ENCODE measurements around the gene KRTAP10-8. TPM values are rescaled to one million over a fixed set of nuclear protein-coding genes. Genes with fewer than 3 reads are reported as not detected.

Gene KRTAP10-8
- total RNA-seq, 1 donor from 2014 or later: not detected

- no peak for DNase-seq
- intact Hi-C loops (cut with DNase I): no loop called here
- Histone ChIP-seq H3K9me3 (peaks cover 8% of the 10 kb centered on the region), H3K4me3 (no peak overlapping the region), H3K4me1 (no peaks in the 10 kb centered on the region), H3K36me3 (no peaks in the 10 kb centered on the region), H3K27ac (no peak overlapping the region), H3K27me3 (peaks cover 17% of the 10 kb centered on the region)
- TF ChIP-seq CTCF (IDR thresholded peaks at IDR 0.05): no peak
- no peak for ATAC-seq
These were observed 28.6 kb upstream of the KRTAP10-8 start for GRCh38 chr21:44583089-44583799.

GRCh38 chr21:44583800-44584147, 28.1 kb upstream of the KRTAP10-8 start:
- DNase-seq (no peak), ATAC-seq (no peak)
- intact Hi-C loops (cut with DNase I): no loop called here

GRCh38 chr21:44585892-44586291, 26.0 kb upstream of the KRTAP10-8 start:
- intact Hi-C loops (cut with DNase I): no loop called here
- H3K4me1 ChIP-seq: no peaks in the 10 kb centered on the region
- no peak overlapping the region for H3K27ac ChIP-seq
- no peak for TF ChIP-seq CTCF (IDR thresholded peaks at IDR 0.05)
- peaks cover 8% of the 10 kb centered on the region for H3K9me3 ChIP-seq
- H3K27me3 ChIP-seq: peaks cover 17% of the 10 kb centered on the region
- no peaks in the 10 kb centered on the region for H3K36me3 ChIP-seq
- DNase-seq (no peak), ATAC-seq (no peak)
- H3K4me3 ChIP-seq: no peak overlapping the region

More at GRCh38 chr21:44583800-44584147, 28.1 kb upstream of the KRTAP10-8 start:
- TF ChIP-seq CTCF (IDR thresholded peaks at IDR 0.05): no peak
- Histone ChIP-seq H3K9me3 (peaks cover 8% of the 10 kb centered on the region), H3K36me3 (no peaks in the 10 kb centered on the region), H3K4me3 (no peak overlapping the region), H3K27ac (no peak overlapping the region), H3K27me3 (peaks cover 17% of the 10 kb centered on the region), H3K4me1 (no peaks in the 10 kb centered on the region)

- H3K4me1 ChIP-seq: peaks cover 3% of the 10 kb centered on the region
- no peaks in the 10 kb centered on the region for H3K36me3 ChIP-seq
- TF ChIP-seq CTCF (IDR thresholded peaks at IDR 0.05): no peak
- DNase-seq: no peak
- no peak overlapping the region for H3K27ac ChIP-seq
- peaks cover 17% of the 10 kb centered on the region for H3K27me3 ChIP-seq
- H3K9me3 ChIP-seq: no peaks in the 10 kb centered on the region
- intact Hi-C loops (cut with DNase I): no loop called here
- ATAC-seq: no peak
- H3K4me3 ChIP-seq: no peak overlapping the region
These were observed 22.8 kb upstream of the KRTAP10-8 start for GRCh38 chr21:44589094-44589493.

GRCh38 chr21:44589586-44590305, 22.1 kb upstream of the KRTAP10-8 start:
- Histone ChIP-seq H3K4me3 (no peak overlapping the region), H3K9me3 (no peaks in the 10 kb centered on the region), H3K4me1 (peaks cover 3% of the 10 kb centered on the region), H3K27me3 (peaks cover 17% of the 10 kb centered on the region), H3K27ac (no peak overlapping the region), H3K36me3 (no peaks in the 10 kb centered on the region)
- peak; percentile 17 for ATAC-seq
- intact Hi-C loops (cut with DNase I): no loop called here
- no peak for TF ChIP-seq CTCF (IDR thresholded peaks at IDR 0.05)
- peak; percentile 57 for DNase-seq

All from upper lobe of right lung (tissue), 1 donor.